ENCODE measurements around the gene ASTL. TPM values are rescaled to one million over a fixed set of nuclear protein-coding genes. Genes with fewer than 3 reads are reported as not detected.

The ASTL gene
- polyA plus RNA-seq, 1 donor = not detected

- DNase-seq (ENCODE audit: low read depth) = no peak
These were observed 7.8 kb downstream of the ASTL start for GRCh38 chr2:96130483-96130882.

DNA sequence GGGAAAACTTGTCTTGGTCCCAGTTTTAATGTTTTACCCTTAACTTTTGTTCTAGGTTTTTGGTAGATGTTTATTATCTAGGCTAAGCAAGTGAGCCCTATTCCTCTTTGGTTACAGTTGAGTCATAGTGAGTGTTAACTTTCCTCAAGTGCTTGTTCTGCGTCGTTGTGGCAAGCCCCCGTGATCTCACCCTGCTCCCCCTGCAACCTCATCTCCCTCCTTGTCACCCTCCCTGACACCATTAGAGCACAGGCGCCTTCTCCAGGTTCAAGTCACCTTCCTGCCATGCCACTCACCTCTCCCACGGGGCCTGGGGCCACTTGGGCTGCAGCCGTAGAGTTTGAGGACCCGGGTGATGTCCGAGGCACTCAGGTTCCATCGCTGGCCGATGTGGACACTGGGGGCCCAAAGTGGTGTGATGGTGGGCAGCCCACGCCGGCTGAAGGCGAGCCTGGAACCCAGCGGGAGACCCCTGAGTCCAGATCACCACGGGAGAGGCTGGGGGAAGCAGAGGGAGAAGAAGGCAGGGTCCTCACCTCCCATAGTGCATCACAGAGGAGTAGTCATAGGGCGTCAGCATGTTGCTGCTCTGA is 8.7 kb downstream of the ASTL start:
- no peak for DNase-seq (ENCODE audit: low read depth)

DNA sequence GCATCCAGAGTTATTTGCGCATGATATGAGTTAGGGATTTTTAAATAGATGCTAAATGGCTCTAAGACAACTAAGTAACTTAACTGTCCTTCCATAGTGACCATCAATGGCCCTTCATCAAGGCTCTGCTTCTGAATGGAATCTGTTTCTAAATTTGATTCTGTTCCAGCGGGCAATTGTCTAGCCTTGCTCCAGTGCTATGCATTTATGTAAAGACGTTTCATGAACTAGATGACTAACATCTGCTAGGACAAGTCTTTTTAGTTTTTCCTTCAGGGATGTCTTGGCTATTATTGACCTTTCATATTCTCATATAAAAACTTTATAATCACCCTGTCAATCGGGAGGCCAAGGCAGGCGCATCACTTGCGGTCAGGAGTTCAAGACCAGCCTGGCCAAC is 9.8 kb downstream of the ASTL start:
- DNase-seq (ENCODE audit: low read depth) = no peak

DNA sequence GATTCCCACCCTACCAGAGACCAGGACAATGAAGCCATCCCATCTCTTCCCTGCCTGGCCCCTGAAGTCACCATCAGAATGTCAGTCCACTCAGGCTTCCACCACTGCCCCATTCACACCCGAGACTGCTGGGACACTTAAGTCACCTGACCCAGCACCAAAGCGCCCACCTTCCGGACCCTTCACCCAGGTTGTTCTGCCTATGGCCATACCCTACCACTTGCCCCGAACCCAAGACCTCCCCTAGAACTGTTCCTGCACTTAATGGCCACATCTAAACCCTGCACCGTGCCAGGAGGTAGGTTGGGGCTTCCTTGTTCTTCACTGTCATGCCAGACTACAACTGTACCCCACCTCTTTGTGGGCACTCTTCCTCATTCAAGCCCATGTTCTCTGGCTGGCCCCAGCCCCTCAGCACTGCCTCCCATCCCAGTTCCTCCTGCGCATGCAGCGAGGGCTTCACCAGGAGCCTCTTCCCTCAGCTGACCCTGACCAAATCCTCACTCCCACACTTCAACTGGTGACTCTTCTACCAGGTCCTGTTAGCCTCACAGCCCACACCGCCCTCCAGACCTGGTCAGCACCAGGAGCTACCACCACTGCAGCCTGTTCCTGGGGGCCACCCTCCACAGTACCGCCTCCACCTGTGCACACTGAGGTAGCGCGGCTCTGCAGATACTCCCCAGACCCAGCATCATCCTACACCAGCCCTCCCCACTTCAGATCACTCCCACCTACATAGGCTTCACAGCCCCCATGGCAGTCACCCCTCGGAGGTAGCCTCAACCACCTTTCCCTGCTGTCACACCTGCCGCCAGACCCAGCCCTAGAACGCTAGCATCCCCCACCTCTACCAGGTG is 13.7 kb downstream of the ASTL start:
- no peak for DNase-seq (ENCODE audit: low read depth)

- no peak for DNase-seq (ENCODE audit: low read depth)
These were observed 14.4 kb downstream of the ASTL start for GRCh38 chr2:96123936-96124335.

DNA sequence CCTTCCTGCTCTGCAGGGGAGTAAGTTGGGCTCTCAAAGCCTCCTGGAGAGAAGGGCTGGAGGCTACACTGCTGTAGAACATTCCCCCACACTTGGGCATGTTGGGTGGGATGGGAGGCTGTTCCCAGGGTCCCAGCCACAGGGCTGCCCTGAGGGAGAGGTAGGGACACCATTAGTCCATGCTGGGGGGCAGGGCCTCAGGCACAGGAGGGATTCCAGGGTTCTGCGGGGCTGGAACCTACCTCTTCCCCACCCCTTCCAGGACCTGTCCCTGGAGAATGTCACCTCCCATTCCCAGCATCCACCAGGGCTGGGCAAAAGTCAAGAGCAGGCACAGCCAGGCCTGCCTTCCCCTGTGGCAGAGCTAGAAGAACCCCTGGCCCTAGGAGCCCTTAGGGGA is 15.0 kb downstream of the ASTL start:
- no peak for DNase-seq (ENCODE audit: low read depth)

DNA sequence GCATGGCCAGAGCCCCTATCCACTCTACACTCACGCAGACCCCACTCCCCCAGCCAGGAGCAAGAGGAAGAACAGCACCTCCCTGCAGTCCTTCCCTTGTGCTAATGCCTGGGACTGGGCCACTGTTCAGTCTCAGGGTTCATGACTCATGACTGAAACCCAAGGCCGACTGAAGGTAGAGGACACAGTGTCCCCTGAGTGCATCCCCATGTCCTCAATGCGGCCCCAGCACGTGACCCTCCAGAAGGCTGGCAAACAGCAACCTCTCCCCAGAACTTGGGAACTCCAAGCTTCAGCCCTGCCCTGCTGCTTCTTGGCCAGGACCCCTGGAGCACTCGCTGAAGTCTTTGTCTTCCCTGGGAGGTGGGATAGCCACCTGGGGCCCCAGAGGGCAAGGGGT is 15.9 kb downstream of the ASTL start:
- DNase-seq (ENCODE audit: low read depth) = no peak

- DNase-seq (ENCODE audit: low read depth) = no peak
These were observed 16.9 kb downstream of the ASTL start for GRCh38 chr2:96121414-96121813.

DNA sequence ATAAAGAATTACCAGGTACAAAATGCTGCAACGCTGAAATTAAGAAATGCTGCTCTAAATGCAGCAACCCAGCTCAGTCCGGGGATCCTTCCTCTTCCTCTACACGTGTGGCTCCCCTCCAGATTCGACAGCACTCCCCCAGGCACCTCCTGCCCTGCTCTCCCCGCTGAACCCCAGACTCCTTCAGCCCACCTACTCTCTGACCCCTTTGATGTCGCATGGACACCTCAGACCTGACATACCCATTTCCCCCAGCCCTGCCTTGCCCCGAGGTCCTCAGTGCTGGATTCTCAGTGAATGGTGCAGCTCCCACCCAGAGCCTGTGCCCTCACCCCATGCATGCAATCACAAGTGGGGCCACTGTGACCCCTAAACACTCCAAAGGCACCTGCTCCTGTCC is 17.3 kb downstream of the ASTL start:
- DNase-seq (ENCODE audit: low read depth) = no peak

DNA sequence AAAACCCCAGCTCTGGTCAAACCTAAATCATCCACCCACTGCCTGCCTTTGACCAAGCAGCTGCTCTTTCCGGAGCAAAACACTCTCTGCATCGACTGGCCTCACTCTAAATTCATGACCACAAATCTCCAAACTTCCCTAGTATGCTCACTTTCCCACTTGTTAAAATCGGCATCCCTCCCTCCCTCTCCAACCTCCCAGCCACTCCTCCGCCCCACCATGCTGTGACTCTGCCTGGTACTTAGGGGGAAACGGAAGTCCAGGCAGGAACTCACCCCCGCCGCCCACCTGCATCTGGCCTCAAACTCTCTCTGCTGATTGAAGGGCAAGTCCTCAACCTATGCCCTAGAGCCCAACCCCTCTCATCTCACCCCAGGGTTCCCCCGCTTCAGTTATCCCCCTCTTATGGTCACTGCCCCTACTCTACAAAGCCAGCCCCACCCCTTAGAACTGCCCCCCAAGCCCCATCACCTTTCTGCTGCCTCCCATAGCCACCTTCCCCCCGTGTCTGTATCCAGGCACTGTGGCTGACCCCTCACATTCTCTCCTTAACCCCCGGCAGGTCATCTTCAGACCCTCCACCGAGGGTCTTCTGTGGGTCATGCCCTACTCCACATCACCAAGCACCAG is 18.1 kb downstream of the ASTL start:
- no peak for DNase-seq (ENCODE audit: low read depth)

GRCh38 chr2:96119389-96119751 is 18.9 kb downstream of the ASTL start:
- no peak for DNase-seq (ENCODE audit: low read depth)

DNA sequence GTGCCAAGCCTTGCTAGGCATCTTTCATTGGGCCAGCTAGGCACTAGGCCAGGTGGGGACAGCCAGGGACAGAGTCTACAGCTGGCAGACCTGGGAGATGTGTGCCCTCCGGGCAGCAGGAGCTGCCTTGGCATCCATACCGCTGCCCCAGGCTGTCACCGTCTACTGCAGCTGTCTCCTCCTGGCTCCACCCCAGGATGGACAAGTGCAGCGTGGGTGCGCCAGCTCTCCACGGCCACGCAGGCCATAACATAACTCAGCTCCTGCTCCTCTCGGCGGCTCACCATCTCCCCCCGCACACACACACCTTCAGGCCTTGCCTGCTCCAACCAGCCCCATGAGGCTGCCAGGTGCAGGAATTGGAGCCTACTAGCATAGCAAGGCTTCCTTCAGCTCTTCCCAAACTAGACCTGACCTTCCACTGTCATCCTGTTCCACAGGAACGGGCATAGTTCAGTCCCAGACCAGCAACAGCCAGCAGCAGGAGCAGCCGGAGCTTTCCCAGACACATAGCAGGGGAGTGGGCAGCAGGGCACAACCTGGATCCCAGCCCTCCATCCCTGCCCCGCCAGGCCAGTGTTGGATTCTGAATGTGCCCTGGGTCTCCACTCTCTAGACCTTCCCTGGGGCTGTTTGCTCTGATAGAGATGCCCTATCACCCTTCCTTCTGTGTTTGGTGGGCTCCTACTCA is 19.5 kb downstream of the ASTL start:
- DNase-seq (ENCODE audit: low read depth) = no peak

GRCh38 chr2:96117701-96118588 is 20.4 kb downstream of the ASTL start:
- no peak for DNase-seq (ENCODE audit: low read depth)

DNA sequence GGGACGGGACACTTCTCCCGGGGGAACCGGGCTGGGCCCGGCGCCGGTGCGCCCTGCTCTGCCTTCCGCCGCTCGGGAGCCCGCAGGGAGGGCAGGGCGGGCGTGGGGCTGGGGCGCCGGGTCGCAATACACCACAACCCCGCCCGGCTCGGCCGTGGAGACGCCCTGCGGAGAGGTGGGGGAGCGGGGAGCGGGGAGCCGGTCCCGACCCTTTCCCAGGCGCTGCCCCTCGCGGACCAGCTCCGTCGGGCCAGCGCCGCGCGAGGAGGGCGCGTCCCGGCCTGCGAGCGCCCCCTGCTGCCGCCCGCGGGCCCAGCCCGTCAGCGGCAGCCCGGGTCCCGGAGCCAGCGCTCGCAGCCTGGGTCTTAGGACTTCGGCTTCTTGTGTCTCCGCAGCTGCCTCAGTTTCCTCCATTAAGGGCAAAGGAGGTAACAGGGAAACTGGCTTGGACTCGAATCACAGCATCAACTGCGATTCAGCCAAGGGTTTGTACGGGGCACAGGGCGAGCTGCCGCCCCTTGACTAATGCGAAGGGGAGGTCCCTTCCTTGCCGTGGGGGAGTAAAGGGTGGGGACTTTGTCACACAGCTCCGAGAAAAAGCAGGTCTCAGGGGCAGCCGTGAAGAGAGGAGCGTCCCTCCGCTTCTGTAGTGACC is 21.3 kb downstream of the ASTL start:
- no peak for DNase-seq (ENCODE audit: low read depth)

DNA sequence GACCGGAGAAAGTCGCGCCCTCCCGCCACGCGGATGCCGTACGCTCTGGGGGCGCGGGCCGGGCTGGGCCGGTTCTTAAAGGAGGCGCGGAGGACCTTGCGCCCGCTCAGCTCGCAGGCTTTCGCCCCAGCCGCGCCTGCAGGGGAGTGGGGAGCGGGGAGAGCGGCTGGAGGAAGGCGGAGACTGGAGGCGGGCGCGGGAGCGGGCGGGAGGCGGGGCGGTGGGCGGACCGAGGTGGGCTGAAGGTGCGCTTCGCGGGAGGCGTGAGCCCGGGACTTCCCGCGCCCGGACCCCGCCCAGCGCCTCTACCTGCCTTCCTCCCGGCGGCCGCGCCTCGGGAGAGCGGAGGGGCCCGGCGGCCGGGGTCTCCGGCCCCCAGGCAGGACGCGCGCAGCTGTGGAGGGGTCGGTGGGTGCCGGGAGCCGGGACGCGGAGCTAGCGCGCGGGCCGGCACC is 21.9 kb downstream of the ASTL start, which contains the start of gene ADRA2B:
Gene ADRA2B, minus strand, starts transcription at position 148 of the 455 bp plus-strand sequence. CDS start 422 bp downstream, outside the sequence.
- no peak for DNase-seq (ENCODE audit: low read depth)

- no peak for DNase-seq (ENCODE audit: low read depth)
These were observed 22.5 kb downstream of the ASTL start for GRCh38 chr2:96115631-96116423.

GRCh38 chr2:96114903-96115581 is 23.3 kb downstream of the ASTL start:
- DNase-seq (ENCODE audit: low read depth) = no peak

DNA sequence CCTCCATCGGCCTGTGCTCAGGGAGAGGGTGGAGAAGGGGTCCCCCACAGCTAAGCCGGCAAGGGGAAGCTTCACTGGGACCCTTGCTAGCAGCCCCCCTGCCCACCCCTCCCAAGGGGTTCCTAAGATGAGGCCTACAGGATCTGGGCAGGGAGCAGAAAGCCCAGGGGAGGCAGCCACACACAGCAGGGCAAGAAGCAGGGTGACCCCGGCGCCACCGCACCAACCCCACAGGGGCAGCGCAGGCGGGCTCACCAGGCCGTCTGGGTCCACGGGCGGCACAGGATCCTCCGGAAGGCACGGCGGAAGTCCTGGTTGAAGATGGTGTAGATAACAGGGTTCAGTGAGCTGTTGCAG is 23.8 kb downstream of the ASTL start:
- DNase-seq (ENCODE audit: low read depth) = no peak

- DNase-seq (ENCODE audit: low read depth) = no peak
These were observed 24.4 kb downstream of the ASTL start for GRCh38 chr2:96113951-96114350.

DNA sequence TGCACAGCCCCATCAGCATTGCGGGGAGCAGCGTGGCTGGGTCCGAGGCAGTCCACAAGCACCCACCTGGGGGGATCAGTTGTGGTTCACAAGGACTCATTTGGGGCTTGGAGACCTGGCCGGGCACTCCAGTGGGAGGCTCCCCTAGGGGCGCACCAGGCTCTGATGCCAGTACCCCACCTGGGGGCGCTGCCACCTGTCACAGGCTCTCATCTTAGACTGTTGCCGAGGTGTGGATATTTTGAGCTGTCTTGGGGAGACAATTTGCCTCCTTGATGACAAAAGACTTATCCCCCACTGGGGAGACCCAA is 25.0 kb downstream of the ASTL start:
- no peak for DNase-seq (ENCODE audit: low read depth)
